HEK293 (cell line): ENCODE results near the gene KCNIP2.

Source experiments
- GLI2 ChIP-seq: fragments of 450-650 bp; formaldehyde crosslinking; IDR thresholded peaks from 2 replicates; pipeline ENCODE4; 2017; ENCODE audit warnings: missing biosample characterization, missing genetic modification characterization, low read depth, borderline replicate concordance
- PRDM10 ChIP-seq: fragments of 450-650 bp; formaldehyde crosslinking; IDR thresholded peaks from 2 replicates; pipeline ENCODE4 v1.5.1; 2016; ENCODE audit warnings: missing biosample characterization, missing genetic modification characterization
- SP2 ChIP-seq: fragments of 450-650 bp; formaldehyde crosslinking; IDR thresholded peaks from 2 replicates; pipeline ENCODE4 v1.5.1; 2016; ENCODE audit warnings: missing biosample characterization, missing genetic modification characterization
- TCF7L2 ChIP-seq: IDR thresholded peaks from 2 replicates; pipeline ENCODE4 v1.6.1; 2011; ENCODE audit warnings: low read depth, mild to moderate bottlenecking, inconsistent platforms, low read length, moderate library complexity, borderline replicate concordance
- YY1 ChIP-seq: fragments of 450-650 bp; formaldehyde crosslinking; IDR thresholded peaks from 2 replicates; pipeline ENCODE4 v1.5.1; 2018; ENCODE audit warnings: missing biosample characterization, missing genetic modification characterization
- ZBTB21 ChIP-seq: fragments of 450-650 bp; formaldehyde crosslinking; IDR thresholded peaks from 2 replicates; pipeline ENCODE4 v1.5.1; 2017; ENCODE audit warnings: missing biosample characterization, missing genetic modification characterization
- ZNF274 ChIP-seq, 2 experiments: fragments of 200-500 bp in 1 of 2; fragments of 450-650 bp in 1 of 2; sonication (Bioruptor generic) in 1 of 2; formaldehyde crosslinking in 1 of 2; IDR thresholded peaks; 2 replicates each; pipeline versions ENCODE4 v1.5.1 to v1.6.1; 2014 to 2016; ENCODE audit warnings: borderline replicate concordance in 1 of 2, inconsistent platforms in 1 of 2, low read length in 1 of 2, missing biosample characterization in 1 of 2, missing genetic modification characterization in 1 of 2
- ZNF391 ChIP-seq: fragments of 450-650 bp; formaldehyde crosslinking; IDR thresholded peaks from 2 replicates; pipeline ENCODE4 v1.5.1; 2016; ENCODE audit warnings: low read depth, missing biosample characterization, missing genetic modification characterization, borderline replicate concordance
- ZNF600 ChIP-seq: fragments of 450-650 bp; formaldehyde crosslinking; IDR thresholded peaks from 2 replicates; pipeline ENCODE4 v1.5.1; 2016; ENCODE audit warnings: missing biosample characterization, missing genetic modification characterization
- TF ChIP-seq, protein P1 (sequence below): fragments of 450-650 bp; formaldehyde crosslinking; IDR thresholded peaks from 2 replicates; pipeline ENCODE4 v1.5.1; 2016; ENCODE audit warnings: missing biosample characterization, missing genetic modification characterization
- TF ChIP-seq, protein P2 (sequence below): fragments of 450-650 bp; formaldehyde crosslinking; IDR thresholded peaks from 2 replicates; pipeline ENCODE4 v1.5.1; 2016; ENCODE audit warnings: missing biosample characterization, missing genetic modification characterization

- TF ChIP-seq YY1 (no peak), ZNF391 (tag by site-specific recombination) (no peak), SP2 (tag by site-specific recombination) (no peak), ZNF274 (IDR thresholded peaks at IDR 0.05; ENCODE audit: low read length) (no peak), ZNF274 (tag by site-specific recombination; IDR thresholded peaks at IDR 0.05; ENCODE audit: borderline replicate concordance) (no peak), PRDM10 (tag by site-specific recombination) (no peak), GLI2 (tag by site-specific recombination) (no peak), ZBTB21 (tag by site-specific recombination) (no peak), TCF7L2 (no peak), ZNF600 (tag by site-specific recombination) (no peak)
- TF ChIP-seq, protein P1, sequence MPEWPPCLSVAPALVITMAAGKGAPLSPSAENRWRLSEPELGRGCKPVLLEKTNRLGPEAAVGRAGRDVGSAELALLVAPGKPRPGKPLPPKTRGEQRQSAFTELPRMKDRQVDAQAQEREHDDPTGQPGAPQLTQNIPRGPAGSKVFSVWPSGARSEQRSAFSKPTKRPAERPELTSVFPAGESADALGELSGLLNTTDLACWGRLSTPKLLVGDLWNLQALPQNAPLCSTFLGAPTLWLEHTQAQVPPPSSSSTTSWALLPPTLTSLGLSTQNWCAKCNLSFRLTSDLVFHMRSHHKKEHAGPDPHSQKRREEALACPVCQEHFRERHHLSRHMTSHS (tag by site-specific recombination) = no peak
- TF ChIP-seq, protein P2, sequence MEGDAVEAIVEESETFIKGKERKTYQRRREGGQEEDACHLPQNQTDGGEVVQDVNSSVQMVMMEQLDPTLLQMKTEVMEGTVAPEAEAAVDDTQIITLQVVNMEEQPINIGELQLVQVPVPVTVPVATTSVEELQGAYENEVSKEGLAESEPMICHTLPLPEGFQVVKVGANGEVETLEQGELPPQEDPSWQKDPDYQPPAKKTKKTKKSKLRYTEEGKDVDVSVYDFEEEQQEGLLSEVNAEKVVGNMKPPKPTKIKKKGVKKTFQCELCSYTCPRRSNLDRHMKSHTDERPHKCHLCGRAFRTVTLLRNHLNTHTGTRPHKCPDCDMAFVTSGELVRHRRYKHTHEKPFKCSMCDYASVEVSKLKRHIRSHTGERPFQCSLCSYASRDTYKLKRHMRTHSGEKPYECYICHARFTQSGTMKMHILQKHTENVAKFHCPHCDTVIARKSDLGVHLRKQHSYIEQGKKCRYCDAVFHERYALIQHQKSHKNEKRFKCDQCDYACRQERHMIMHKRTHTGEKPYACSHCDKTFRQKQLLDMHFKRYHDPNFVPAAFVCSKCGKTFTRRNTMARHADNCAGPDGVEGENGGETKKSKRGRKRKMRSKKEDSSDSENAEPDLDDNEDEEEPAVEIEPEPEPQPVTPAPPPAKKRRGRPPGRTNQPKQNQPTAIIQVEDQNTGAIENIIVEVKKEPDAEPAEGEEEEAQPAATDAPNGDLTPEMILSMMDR (tag by site-specific recombination) = no peak
These were observed 15.9 kb upstream of the KCNIP2 start for GRCh38 chr10:101859530-101859929.
